ENCODE results near the gene FAM184A. TPM values are rescaled to one million over a fixed set of nuclear protein-coding genes. Genes with fewer than 3 reads are reported as not detected.

Gene FAM184A
- total and polyA plus RNA-seq, 2 of the 13 experiments (the other 11 are each of a cell fraction or from before 2014, with no cell fraction given): 7.0 to 18.0 TPM

DNA sequence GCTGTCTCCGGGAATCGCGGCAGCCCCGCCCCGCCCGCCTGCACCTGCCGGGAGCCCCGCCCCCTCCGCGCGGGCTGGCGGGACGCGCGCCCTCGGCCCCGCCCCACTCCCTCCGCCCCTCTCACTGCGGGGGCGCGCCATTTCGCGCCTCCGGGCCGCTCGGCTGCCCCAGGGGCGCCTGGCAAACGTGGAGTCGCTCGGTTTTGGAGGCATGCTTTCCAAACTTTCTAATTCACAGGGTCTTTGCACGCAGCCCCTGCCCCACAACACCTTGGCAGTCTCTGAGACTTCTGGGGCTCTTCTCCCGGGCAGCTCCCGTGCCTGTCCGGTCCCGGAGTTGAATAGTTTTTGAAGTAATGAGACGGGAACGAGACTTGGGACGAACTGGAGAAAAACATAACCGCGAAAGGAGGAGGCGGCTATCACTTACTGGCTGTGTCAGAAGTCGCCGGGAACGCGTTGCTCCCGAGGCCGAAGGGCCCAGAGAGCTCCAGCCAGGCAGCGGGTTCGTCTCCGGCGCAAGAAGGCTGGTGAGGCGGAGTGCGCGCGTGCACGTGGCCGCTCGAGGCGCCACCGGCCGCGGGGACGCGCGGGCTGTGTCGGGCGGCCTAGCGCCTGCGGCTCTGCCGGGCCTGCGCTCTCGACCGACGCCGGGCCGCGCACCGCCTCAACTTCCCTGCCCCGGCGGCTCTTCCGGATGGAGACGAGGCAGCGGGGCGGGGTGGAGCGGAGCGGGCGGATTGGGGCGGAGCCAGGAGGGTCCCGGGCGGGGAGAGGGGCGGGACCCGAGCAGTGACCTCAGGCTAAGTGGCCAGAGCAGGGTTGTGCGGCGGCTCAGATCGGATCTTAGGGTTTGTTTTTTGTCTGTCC lies 143.8 kb downstream of the FAM184A start, which contains the start of gene MCM9 (continued):
- TF ChIP-seq SPEN (CRISPR knock-in tag; IDR thresholded peaks at IDR 0.05; ENCODE audit: low read depth) (peak; percentile 87; the same call in 1 of the 2 replicates), ATF1 (CRISPR knock-in tag; IDR thresholded peaks at IDR 0.05) (no peak), KLF15 (CRISPR knock-in tag; IDR thresholded peaks at IDR 0.05; ENCODE audit: borderline replicate concordance) (no peak; the same call in 1 of the 2 replicates), ZNF160 (CRISPR knock-in tag; IDR thresholded peaks at IDR 0.05) (no peak), ZBTB42 (CRISPR knock-in tag; IDR thresholded peaks at IDR 0.05) (peak; percentile 77; the same call in 1 of the 2 replicates), SUZ12 (IDR thresholded peaks at IDR 0.05; ENCODE audit: low read depth, low read length) (no peak), ZNF207 (IDR thresholded peaks at IDR 0.05; ENCODE audit: borderline replicate concordance) (no peak), KLF6 (CRISPR knock-in tag; IDR thresholded peaks at IDR 0.05) (peak; percentile 40; the same call in 1 of the 2 replicates), BCL6 (CRISPR knock-in tag; IDR thresholded peaks at IDR 0.05) (peak; percentile 9; the same call in 1 of the 2 replicates), HMG20A (CRISPR knock-in tag; IDR thresholded peaks at IDR 0.05; ENCODE audit: borderline replicate concordance) (no peak), STAT5B (CRISPR knock-in tag; IDR thresholded peaks at IDR 0.05) (no peak), HHEX (CRISPR knock-in tag; IDR thresholded peaks at IDR 0.05) (no peak), ZFP36L2 (CRISPR knock-in tag; IDR thresholded peaks at IDR 0.05) (no peak), ZBTB8A (CRISPR knock-in tag; IDR thresholded peaks at IDR 0.05; ENCODE audit: borderline replicate concordance, low read depth) (0 out of 2 replicates have a peak, but pooled peaks have one; percentile 40), EP300 (IDR thresholded peaks at IDR 0.05; ENCODE audit: low read depth in 2 of 2, low read length in 2 of 2) (peak in 1 of 2 experiments; percentile 22; a peak in 1 of 4 replicates), EP300 (CRISPR knock-in tag; IDR thresholded peaks at IDR 0.05; ENCODE audit: borderline replicate concordance) (no peak; the same call in 1 of the 2 replicates), ZNF253 (CRISPR knock-in tag; IDR thresholded peaks at IDR 0.05; ENCODE audit: borderline replicate concordance) (no peak), BHLHE40 (IDR thresholded peaks at IDR 0.05; ENCODE audit: low read length) (peak; percentile 6; the same call in 1 of the 2 replicates), ZNF230 (CRISPR knock-in tag; IDR thresholded peaks at IDR 0.05) (0 out of 2 replicates have a peak, but pooled peaks have one; percentile 86), NFYC (CRISPR knock-in tag; IDR thresholded peaks at IDR 0.05) (no peak)
- TF ChIP-seq, protein P1, sequence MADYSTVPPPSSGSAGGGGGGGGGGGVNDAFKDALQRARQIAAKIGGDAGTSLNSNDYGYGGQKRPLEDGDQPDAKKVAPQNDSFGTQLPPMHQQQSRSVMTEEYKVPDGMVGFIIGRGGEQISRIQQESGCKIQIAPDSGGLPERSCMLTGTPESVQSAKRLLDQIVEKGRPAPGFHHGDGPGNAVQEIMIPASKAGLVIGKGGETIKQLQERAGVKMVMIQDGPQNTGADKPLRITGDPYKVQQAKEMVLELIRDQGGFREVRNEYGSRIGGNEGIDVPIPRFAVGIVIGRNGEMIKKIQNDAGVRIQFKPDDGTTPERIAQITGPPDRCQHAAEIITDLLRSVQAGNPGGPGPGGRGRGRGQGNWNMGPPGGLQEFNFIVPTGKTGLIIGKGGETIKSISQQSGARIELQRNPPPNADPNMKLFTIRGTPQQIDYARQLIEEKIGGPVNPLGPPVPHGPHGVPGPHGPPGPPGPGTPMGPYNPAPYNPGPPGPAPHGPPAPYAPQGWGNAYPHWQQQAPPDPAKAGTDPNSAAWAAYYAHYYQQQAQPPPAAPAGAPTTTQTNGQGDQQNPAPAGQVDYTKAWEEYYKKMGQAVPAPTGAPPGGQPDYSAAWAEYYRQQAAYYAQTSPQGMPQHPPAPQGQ (CRISPR knock-in tag; IDR thresholded peaks at IDR 0.05; ENCODE audit: borderline replicate concordance): no peak
- TF ChIP-seq, protein P2, sequence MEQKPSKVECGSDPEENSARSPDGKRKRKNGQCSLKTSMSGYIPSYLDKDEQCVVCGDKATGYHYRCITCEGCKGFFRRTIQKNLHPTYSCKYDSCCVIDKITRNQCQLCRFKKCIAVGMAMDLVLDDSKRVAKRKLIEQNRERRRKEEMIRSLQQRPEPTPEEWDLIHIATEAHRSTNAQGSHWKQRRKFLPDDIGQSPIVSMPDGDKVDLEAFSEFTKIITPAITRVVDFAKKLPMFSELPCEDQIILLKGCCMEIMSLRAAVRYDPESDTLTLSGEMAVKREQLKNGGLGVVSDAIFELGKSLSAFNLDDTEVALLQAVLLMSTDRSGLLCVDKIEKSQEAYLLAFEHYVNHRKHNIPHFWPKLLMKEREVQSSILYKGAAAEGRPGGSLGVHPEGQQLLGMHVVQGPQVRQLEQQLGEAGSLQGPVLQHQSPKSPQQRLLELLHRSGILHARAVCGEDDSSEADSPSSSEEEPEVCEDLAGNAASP (CRISPR knock-in tag; IDR thresholded peaks at IDR 0.05; ENCODE audit: borderline replicate concordance): peak; percentile 15; the same call in 1 of the 2 replicates
- TF ChIP-seq, protein P3, sequence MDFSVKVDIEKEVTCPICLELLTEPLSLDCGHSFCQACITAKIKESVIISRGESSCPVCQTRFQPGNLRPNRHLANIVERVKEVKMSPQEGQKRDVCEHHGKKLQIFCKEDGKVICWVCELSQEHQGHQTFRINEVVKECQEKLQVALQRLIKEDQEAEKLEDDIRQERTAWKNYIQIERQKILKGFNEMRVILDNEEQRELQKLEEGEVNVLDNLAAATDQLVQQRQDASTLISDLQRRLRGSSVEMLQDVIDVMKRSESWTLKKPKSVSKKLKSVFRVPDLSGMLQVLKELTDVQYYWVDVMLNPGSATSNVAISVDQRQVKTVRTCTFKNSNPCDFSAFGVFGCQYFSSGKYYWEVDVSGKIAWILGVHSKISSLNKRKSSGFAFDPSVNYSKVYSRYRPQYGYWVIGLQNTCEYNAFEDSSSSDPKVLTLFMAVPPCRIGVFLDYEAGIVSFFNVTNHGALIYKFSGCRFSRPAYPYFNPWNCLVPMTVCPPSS (IDR thresholded peaks at IDR 0.05): no peak
- TF ChIP-seq, protein P4, sequence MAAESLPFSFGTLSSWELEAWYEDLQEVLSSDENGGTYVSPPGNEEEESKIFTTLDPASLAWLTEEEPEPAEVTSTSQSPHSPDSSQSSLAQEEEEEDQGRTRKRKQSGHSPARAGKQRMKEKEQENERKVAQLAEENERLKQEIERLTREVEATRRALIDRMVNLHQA (CRISPR knock-in tag; IDR thresholded peaks at IDR 0.05): no peak
- TF ChIP-seq, protein P5, sequence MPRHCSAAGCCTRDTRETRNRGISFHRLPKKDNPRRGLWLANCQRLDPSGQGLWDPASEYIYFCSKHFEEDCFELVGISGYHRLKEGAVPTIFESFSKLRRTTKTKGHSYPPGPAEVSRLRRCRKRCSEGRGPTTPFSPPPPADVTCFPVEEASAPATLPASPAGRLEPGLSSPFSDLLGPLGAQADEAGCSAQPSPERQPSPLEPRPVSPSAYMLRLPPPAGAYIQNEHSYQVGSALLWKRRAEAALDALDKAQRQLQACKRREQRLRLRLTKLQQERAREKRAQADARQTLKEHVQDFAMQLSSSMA (CRISPR knock-in tag; IDR thresholded peaks at IDR 0.05): peak; percentile 53; the same call in 1 of the 2 replicates
